ENCODE data around the gene IQSEC1. TPM values are rescaled to one million over a fixed set of nuclear protein-coding genes. Genes with fewer than 3 reads are reported as not detected.

Gene IQSEC1
- total RNA-seq, 2 donors from 2014 or later: 22.7 to 24.5 TPM

- Histone ChIP-seq H3K9me3 (ENCODE audit: control insufficient read depth, low read length) (no peaks in the 10 kb centered on the region), H3K4me1 (ENCODE audit: control insufficient read depth, insufficient read depth, low read length) (no peaks in the 10 kb centered on the region), H3K36me3 (ENCODE audit: control insufficient read depth, insufficient read depth, low read length) (no peaks in the 10 kb centered on the region), H3K27ac (ENCODE audit: low read depth, low read length) (no peak overlapping the region), H3K27me3 (ENCODE audit: control insufficient read depth, insufficient read depth, low read length, poor library complexity, severe bottlenecking) (no peaks in the 10 kb centered on the region), H3K4me3 (ENCODE audit: low read length) (no peak overlapping the region), H3K9ac (ENCODE audit: extremely low read depth, low read length, poor library complexity, severe bottlenecking) (no peak overlapping the region)
- no peaks in the 10 kb centered on the region for H3K4me1 Mint-ChIP-seq
- no peak for DNase-seq
- H3K27ac Mint-ChIP-seq: no peak overlapping the region
- 96 to 100% methylated on average over 4 to 7 of the region's 7 CpGs for WGBS, 2 experiments (ENCODE audit: insufficient coverage in 1 of 2, insufficient read length in 1 of 2)
- H3K27me3 Mint-ChIP-seq (ENCODE audit: insufficient read depth): no peaks in the 10 kb centered on the region
- no peaks in the 10 kb centered on the region for H3K36me3 Mint-ChIP-seq (ENCODE audit: low read depth)
- TF ChIP-seq, protein P1, sequence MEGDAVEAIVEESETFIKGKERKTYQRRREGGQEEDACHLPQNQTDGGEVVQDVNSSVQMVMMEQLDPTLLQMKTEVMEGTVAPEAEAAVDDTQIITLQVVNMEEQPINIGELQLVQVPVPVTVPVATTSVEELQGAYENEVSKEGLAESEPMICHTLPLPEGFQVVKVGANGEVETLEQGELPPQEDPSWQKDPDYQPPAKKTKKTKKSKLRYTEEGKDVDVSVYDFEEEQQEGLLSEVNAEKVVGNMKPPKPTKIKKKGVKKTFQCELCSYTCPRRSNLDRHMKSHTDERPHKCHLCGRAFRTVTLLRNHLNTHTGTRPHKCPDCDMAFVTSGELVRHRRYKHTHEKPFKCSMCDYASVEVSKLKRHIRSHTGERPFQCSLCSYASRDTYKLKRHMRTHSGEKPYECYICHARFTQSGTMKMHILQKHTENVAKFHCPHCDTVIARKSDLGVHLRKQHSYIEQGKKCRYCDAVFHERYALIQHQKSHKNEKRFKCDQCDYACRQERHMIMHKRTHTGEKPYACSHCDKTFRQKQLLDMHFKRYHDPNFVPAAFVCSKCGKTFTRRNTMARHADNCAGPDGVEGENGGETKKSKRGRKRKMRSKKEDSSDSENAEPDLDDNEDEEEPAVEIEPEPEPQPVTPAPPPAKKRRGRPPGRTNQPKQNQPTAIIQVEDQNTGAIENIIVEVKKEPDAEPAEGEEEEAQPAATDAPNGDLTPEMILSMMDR (conservative IDR thresholded peaks at IDR 0.05): no peak
- no peaks in the 10 kb centered on the region for H3K9me3 Mint-ChIP-seq
- H3K4me3 Mint-ChIP-seq: no peak overlapping the region
These were observed 13.3 kb upstream of the IQSEC1 start for GRCh38 chr3:13086531-13086981.

DNA sequence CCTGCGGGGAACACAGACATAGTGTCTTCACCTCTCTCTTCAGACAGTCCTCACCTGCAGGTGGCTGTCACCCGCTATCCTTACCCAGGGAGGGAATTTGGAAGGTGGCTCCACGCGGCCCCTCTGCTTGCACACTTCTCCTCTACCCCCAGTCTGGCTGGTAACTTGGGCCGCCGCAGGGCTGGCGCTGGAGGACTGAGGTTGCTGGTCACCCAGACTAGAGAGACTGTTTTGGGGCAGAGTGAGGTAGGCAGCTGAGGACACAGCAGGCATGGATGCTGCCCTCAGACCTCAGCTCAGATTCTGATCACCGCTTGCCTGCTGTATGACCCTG, 12.6 kb upstream of the IQSEC1 start:
- Mint-ChIP-seq H3K27ac (no peak overlapping the region), H3K4me3 (no peak overlapping the region), H3K36me3 (ENCODE audit: low read depth) (no peaks in the 10 kb centered on the region), H3K9me3 (no peaks in the 10 kb centered on the region), H3K4me1 (no peaks in the 10 kb centered on the region), H3K27me3 (ENCODE audit: insufficient read depth) (no peaks in the 10 kb centered on the region)
- H3K27me3 ChIP-seq (ENCODE audit: control insufficient read depth, insufficient read depth, low read length, poor library complexity, severe bottlenecking): no peaks in the 10 kb centered on the region
- TF ChIP-seq, protein P1 (conservative IDR thresholded peaks at IDR 0.05): no peak
- no peak overlapping the region for H3K4me3 ChIP-seq (ENCODE audit: low read length)
- no peak for DNase-seq
- H3K27ac ChIP-seq (ENCODE audit: low read depth, low read length): no peak overlapping the region
- no peak overlapping the region for H3K9ac ChIP-seq (ENCODE audit: extremely low read depth, low read length, poor library complexity, severe bottlenecking)
- H3K36me3 ChIP-seq (ENCODE audit: control insufficient read depth, insufficient read depth, low read length): no peaks in the 10 kb centered on the region
- no peaks in the 10 kb centered on the region for H3K4me1 ChIP-seq (ENCODE audit: control insufficient read depth, insufficient read depth, low read length)
- 96 to 100% methylated on average over 3 to 8 of the region's 8 CpGs for WGBS, 2 experiments (ENCODE audit: insufficient coverage in 1 of 2, insufficient read length in 1 of 2)
- no peaks in the 10 kb centered on the region for H3K9me3 ChIP-seq (ENCODE audit: control insufficient read depth, low read length)

GRCh38 chr3:13085081-13085845, 12.0 kb upstream of the IQSEC1 start:
- no peaks in the 10 kb centered on the region for H3K4me1 ChIP-seq (ENCODE audit: control insufficient read depth, insufficient read depth, low read length)
- Mint-ChIP-seq H3K36me3 (ENCODE audit: low read depth) (no peaks in the 10 kb centered on the region), H3K9me3 (no peaks in the 10 kb centered on the region), H3K4me3 (no peak overlapping the region), H3K27me3 (ENCODE audit: insufficient read depth) (no peaks in the 10 kb centered on the region), H3K4me1 (no peaks in the 10 kb centered on the region), H3K27ac (no peak overlapping the region)
- no peak for DNase-seq
- H3K27ac ChIP-seq (ENCODE audit: low read depth, low read length): no peak overlapping the region
- H3K27me3 ChIP-seq (ENCODE audit: control insufficient read depth, insufficient read depth, low read length, poor library complexity, severe bottlenecking): no peaks in the 10 kb centered on the region
- WGBS, 2 experiments (ENCODE audit: insufficient coverage in 1 of 2, insufficient read length in 1 of 2): 92 to 95% methylated on average over 23 to 26 of the region's 26 CpGs
- no peak overlapping the region for H3K4me3 ChIP-seq (ENCODE audit: low read length)
- TF ChIP-seq, protein P1 (conservative IDR thresholded peaks at IDR 0.05): no peak
- no peaks in the 10 kb centered on the region for H3K9me3 ChIP-seq (ENCODE audit: control insufficient read depth, low read length)
- H3K9ac ChIP-seq (ENCODE audit: extremely low read depth, low read length, poor library complexity, severe bottlenecking): no peak overlapping the region
- no peaks in the 10 kb centered on the region for H3K36me3 ChIP-seq (ENCODE audit: control insufficient read depth, insufficient read depth, low read length)
